Mucosa of stomach (tissue), 1 donor: ENCODE measurements around the gene LRP2BP.

ENCODE experiments used
- H3K27me3 ChIP-seq: one replicate; pipeline ENCODE4 v1.7.0; 2013; ENCODE audit warnings: mild to moderate bottlenecking, low read length; ENCODE audit not compliant: control insufficient read depth, insufficient read depth
- H3K36me3 ChIP-seq: one replicate; pipeline ENCODE4 v1.7.0; 2013; ENCODE audit warnings: low read length; ENCODE audit not compliant: control insufficient read depth, insufficient read depth
- H3K4me1 ChIP-seq: one replicate; pipeline ENCODE4 v1.7.0; 2013; ENCODE audit warnings: mild to moderate bottlenecking, low read length; ENCODE audit not compliant: control insufficient read depth, insufficient read depth
- H3K4me3 ChIP-seq: one replicate; pipeline ENCODE4 v1.7.0; 2013; ENCODE audit warnings: low read length
- H3K9ac ChIP-seq: one replicate; pipeline ENCODE4 v1.7.0; 2013; ENCODE audit warnings: mild to moderate bottlenecking, low read length, moderate library complexity
- H3K9me3 ChIP-seq: one replicate; pipeline ENCODE4 v1.7.0; 2013; ENCODE audit warnings: mild to moderate bottlenecking, low read length, moderate library complexity; ENCODE audit not compliant: control insufficient read depth
- donor health status: Pancreatic carcinoma.

LRP2BP gene

GRCh38 chr4:185412412-185412811 is 16.7 kb upstream of the LRP2BP start:
- H3K27me3 ChIP-seq, result no peaks in the 10 kb centered on the region
- no peak overlapping the region for H3K9ac ChIP-seq
- no peaks in the 10 kb centered on the region for H3K4me1 ChIP-seq
- no peaks in the 10 kb centered on the region for H3K9me3 ChIP-seq
- H3K36me3 ChIP-seq, result peaks cover 4% of the 10 kb centered on the region
- no peak overlapping the region for H3K4me3 ChIP-seq

- Histone ChIP-seq H3K27me3 (no peaks in the 10 kb centered on the region), H3K36me3 (peaks cover 2% of the 10 kb centered on the region), H3K9me3 (no peaks in the 10 kb centered on the region), H3K4me3 (no peak overlapping the region), H3K4me1 (no peaks in the 10 kb centered on the region), H3K9ac (no peak overlapping the region)
Measured at GRCh38 chr4:185411849-185412248, 16.1 kb upstream of the LRP2BP start.

GRCh38 chr4:185408432-185408831 is 12.7 kb upstream of the LRP2BP start:
- Histone ChIP-seq H3K36me3 (no peaks in the 10 kb centered on the region), H3K9me3 (no peaks in the 10 kb centered on the region), H3K9ac (no peak overlapping the region), H3K4me1 (no peaks in the 10 kb centered on the region), H3K4me3 (no peak overlapping the region), H3K27me3 (no peaks in the 10 kb centered on the region)

- H3K4me3 ChIP-seq, result no peak overlapping the region
- H3K4me1 ChIP-seq, result no peaks in the 10 kb centered on the region
- no peaks in the 10 kb centered on the region for H3K27me3 ChIP-seq
- H3K9ac ChIP-seq, result no peak overlapping the region
- H3K36me3 ChIP-seq, result no peaks in the 10 kb centered on the region
- H3K9me3 ChIP-seq, result no peaks in the 10 kb centered on the region
Measured at GRCh38 chr4:185405296-185405999, 9.7 kb upstream of the LRP2BP start.

GRCh38 chr4:185404031-185404430 is 8.3 kb upstream of the LRP2BP start:
- no peaks in the 10 kb centered on the region for H3K27me3 ChIP-seq
- H3K4me3 ChIP-seq, result no peak overlapping the region
- H3K4me1 ChIP-seq, result peaks cover 7% of the 10 kb centered on the region
- no peak overlapping the region for H3K9ac ChIP-seq
- no peaks in the 10 kb centered on the region for H3K9me3 ChIP-seq
- no peaks in the 10 kb centered on the region for H3K36me3 ChIP-seq

GRCh38 chr4:185399466-185399865 is 3.7 kb upstream of the LRP2BP start:
- H3K36me3 ChIP-seq, result no peaks in the 10 kb centered on the region
- H3K9me3 ChIP-seq, result no peaks in the 10 kb centered on the region
- no peak overlapping the region for H3K4me3 ChIP-seq
- H3K27me3 ChIP-seq, result no peaks in the 10 kb centered on the region
- H3K9ac ChIP-seq, result peak overlapping the region; percentile 9
- peaks cover 18% of the 10 kb centered on the region for H3K4me1 ChIP-seq

GRCh38 chr4:185398618-185399017 is 2.9 kb upstream of the LRP2BP start:
- peaks cover 18% of the 10 kb centered on the region for H3K4me1 ChIP-seq
- H3K9me3 ChIP-seq, result no peaks in the 10 kb centered on the region
- no peaks in the 10 kb centered on the region for H3K36me3 ChIP-seq
- H3K9ac ChIP-seq, result no peak overlapping the region
- H3K27me3 ChIP-seq, result no peaks in the 10 kb centered on the region
- H3K4me3 ChIP-seq, result no peak overlapping the region

GRCh38 chr4:185396724-185397385 is 1.1 kb upstream of the LRP2BP start, which contains the start of gene ANKRD37:
ANKRD37 (plus strand) TSS chr4:185396841; CDS start chr4:185396924, 83 bp downstream.
- peak within 1 kb of the TSS; percentile 92 for H3K9ac ChIP-seq
- no peaks in the 10 kb centered on the region for H3K9me3 ChIP-seq
- peaks cover 18% of the 10 kb centered on the region for H3K4me1 ChIP-seq
- H3K36me3 ChIP-seq, result no peaks in the 10 kb centered on the region
- peak within 1 kb of the TSS; percentile 95 for H3K4me3 ChIP-seq
- no peaks in the 10 kb centered on the region for H3K27me3 ChIP-seq

GRCh38 chr4:185395956-185396723 is 416 bp upstream of the LRP2BP start:
- Histone ChIP-seq H3K9me3 (no peaks in the 10 kb centered on the region), H3K9ac (peak overlapping the region; percentile 92), H3K36me3 (no peaks in the 10 kb centered on the region), H3K27me3 (no peaks in the 10 kb centered on the region), H3K4me3 (peak overlapping the region; percentile 95), H3K4me1 (peaks cover 18% of the 10 kb centered on the region)

GRCh38 chr4:185394568-185395237 is 1.0 kb downstream of the LRP2BP start:
- peaks cover 18% of the 10 kb centered on the region for H3K4me1 ChIP-seq
- no peak overlapping the region for H3K4me3 ChIP-seq
- no peaks in the 10 kb centered on the region for H3K36me3 ChIP-seq
- no peaks in the 10 kb centered on the region for H3K9me3 ChIP-seq
- peak overlapping the region; percentile 92 for H3K9ac ChIP-seq
- no peaks in the 10 kb centered on the region for H3K27me3 ChIP-seq

- no peak overlapping the region for H3K4me3 ChIP-seq
- H3K9ac ChIP-seq, result no peak overlapping the region
- no peaks in the 10 kb centered on the region for H3K27me3 ChIP-seq
- no peaks in the 10 kb centered on the region for H3K9me3 ChIP-seq
- H3K4me1 ChIP-seq, result peaks cover 5% of the 10 kb centered on the region
- H3K36me3 ChIP-seq, result no peaks in the 10 kb centered on the region
Measured at GRCh38 chr4:185392156-185392555, 3.6 kb downstream of the LRP2BP start.
